ENCODE data around the gene UBA1. TPM values are rescaled to one million over a fixed set of nuclear protein-coding genes. Genes with fewer than 3 reads are reported as not detected.
A peak's percentile ranks its signal among the peaks of the same experiment; 100 is the strongest.

Gene UBA1
- total RNA-seq, 1 experiment from 2014 or later = 275 TPM

GRCh38 chrX:47215291-47215900, 21.8 kb downstream of the UBA1 start:
- DNase-seq (ENCODE audit: low read depth, low spot score) (no peak), ATAC-seq (no peak)
- ChIA-PET POLR2A (no interaction called here), CTCF (no interaction called here), RAD21 (ENCODE audit: low non-redundant PET in 1 of 2, low total read pairs in 2 of 2, uncharacterized antibody in 2 of 2, unreplicated experiment in 2 of 2) (no interaction called here)
- Histone ChIP-seq H3K4me3 (replicated peaks in 1 of 2; ENCODE audit: low read depth in 1 of 2, low read length in 2 of 2) (no peak overlapping the region), H3K79me2 (ENCODE audit: insufficient read depth, low read length) (peaks cover 18% of the 10 kb centered on the region), H3K9me2 (ENCODE audit: insufficient read depth) (no peaks in the 10 kb centered on the region), H2AFZ (ENCODE audit: low read depth, low read length, poor library complexity, severe bottlenecking) (no peak overlapping the region), H3K9ac (ENCODE audit: low read length) (no peak overlapping the region), H3K4me2 (ENCODE audit: low read length) (no peak overlapping the region), H3K36me3 (ENCODE audit: control insufficient read depth in 1 of 2, insufficient read depth in 2 of 2, low read length in 2 of 2) (peaks cover 15 to 22% of the 10 kb centered on the region in 2 experiments; a peak in 3 of 4 replicates), H4K20me1 (ENCODE audit: insufficient read depth) (no peaks in the 10 kb centered on the region), H3K27ac (ENCODE audit: low read depth, low read length) (peak overlapping the region; percentile 3; the same call in 1 of the 2 replicates), H3K27me3 (ENCODE audit: insufficient read depth, low read length) (no peaks in the 10 kb centered on the region), H3K9me3 (ENCODE audit: control insufficient read depth in 1 of 2, insufficient read depth in 1 of 2, low read depth in 1 of 2, low read length in 2 of 2) (no peaks in the 10 kb centered on the region), H3K4me1 (ENCODE audit: control insufficient read depth in 1 of 2, insufficient read depth in 2 of 2, low read length in 2 of 2) (peaks cover 6 to 18% of the 10 kb centered on the region in 2 experiments; a peak in 3 of 4 replicates)
- no peak for TF ChIP-seq ZFX (IDR thresholded peaks at IDR 0.05)
- TF ChIP-seq, protein P1, sequence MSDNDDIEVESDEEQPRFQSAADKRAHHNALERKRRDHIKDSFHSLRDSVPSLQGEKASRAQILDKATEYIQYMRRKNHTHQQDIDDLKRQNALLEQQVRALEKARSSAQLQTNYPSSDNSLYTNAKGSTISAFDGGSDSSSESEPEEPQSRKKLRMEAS (IDR thresholded peaks at IDR 0.05) = no peak
- TF ChIP-seq RAD21 (IDR thresholded peaks at IDR 0.05; ENCODE audit: low read depth) = no peak
- TF ChIP-seq FOSL1 (IDR thresholded peaks at IDR 0.05; ENCODE audit: low read depth) = no peak
- TF ChIP-seq EGR1 (IDR thresholded peaks at IDR 0.05; ENCODE audit: low read depth) = no peak
- no peak for TF ChIP-seq YY1 (IDR thresholded peaks at IDR 0.05; ENCODE audit: extremely low read depth, insufficient replicate concordance, low read depth, low read length)
- TF ChIP-seq REST (IDR thresholded peaks at IDR 0.05; ENCODE audit: low read depth) = no peak
- TF ChIP-seq, protein P2, sequence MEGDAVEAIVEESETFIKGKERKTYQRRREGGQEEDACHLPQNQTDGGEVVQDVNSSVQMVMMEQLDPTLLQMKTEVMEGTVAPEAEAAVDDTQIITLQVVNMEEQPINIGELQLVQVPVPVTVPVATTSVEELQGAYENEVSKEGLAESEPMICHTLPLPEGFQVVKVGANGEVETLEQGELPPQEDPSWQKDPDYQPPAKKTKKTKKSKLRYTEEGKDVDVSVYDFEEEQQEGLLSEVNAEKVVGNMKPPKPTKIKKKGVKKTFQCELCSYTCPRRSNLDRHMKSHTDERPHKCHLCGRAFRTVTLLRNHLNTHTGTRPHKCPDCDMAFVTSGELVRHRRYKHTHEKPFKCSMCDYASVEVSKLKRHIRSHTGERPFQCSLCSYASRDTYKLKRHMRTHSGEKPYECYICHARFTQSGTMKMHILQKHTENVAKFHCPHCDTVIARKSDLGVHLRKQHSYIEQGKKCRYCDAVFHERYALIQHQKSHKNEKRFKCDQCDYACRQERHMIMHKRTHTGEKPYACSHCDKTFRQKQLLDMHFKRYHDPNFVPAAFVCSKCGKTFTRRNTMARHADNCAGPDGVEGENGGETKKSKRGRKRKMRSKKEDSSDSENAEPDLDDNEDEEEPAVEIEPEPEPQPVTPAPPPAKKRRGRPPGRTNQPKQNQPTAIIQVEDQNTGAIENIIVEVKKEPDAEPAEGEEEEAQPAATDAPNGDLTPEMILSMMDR (IDR thresholded peaks at IDR 0.05 in 2 of 3, conservative IDR thresholded peaks at IDR 0.05 in 1 of 3; ENCODE audit: borderline replicate concordance in 1 of 3, insufficient read depth in 1 of 3, low read depth in 2 of 3, low read length in 2 of 3) = no peak
- no peak for TF ChIP-seq SIN3A (IDR thresholded peaks at IDR 0.05; ENCODE audit: low read depth)
- TF ChIP-seq POLR2A (IDR thresholded peaks at IDR 0.05; ENCODE audit: borderline replicate concordance, extremely low read depth, insufficient read depth, insufficient read length) = no peak
- no peak for TF ChIP-seq ATF3 (IDR thresholded peaks at IDR 0.05)
- TF ChIP-seq TCF7L2 (IDR thresholded peaks at IDR 0.05; ENCODE audit: borderline replicate concordance, extremely low read depth, insufficient read depth, insufficient read length) = no peak
- TF ChIP-seq JUND (IDR thresholded peaks at IDR 0.05) = no peak
- no peak for TF ChIP-seq CBX3 (IDR thresholded peaks at IDR 0.05; ENCODE audit: low read depth)
- TF ChIP-seq ZBTB33 (IDR thresholded peaks at IDR 0.05; ENCODE audit: extremely low read depth, insufficient replicate concordance, low read length) = no peak
- no peak for TF ChIP-seq POLR2AphosphoS5 (IDR thresholded peaks at IDR 0.05; ENCODE audit: low read depth, low read length)
- TF ChIP-seq ZNF274 (IDR thresholded peaks at IDR 0.05; ENCODE audit: low read depth, low read length) = no peak
- no TSS peak for BruUV-seq (replicated peaks)
- intact Hi-C loops (cut with micrococcal nuclease) = loop anchor here (5.0 kb wide), 1 partner anchor 97 kb away; no protein-coding TSS in a partner anchor
